GM21737 (cell line): ENCODE results near the gene LRSAM1.

Experiments used
- ATAC-seq: cut with Tn5 transposase; IDR thresholded peaks from one replicate; pipeline ENCODE4 v1.9.1; 2021; ENCODE audit warnings: mild to moderate bottlenecking, moderate library complexity; ENCODE audit not compliant: unreplicated experiment

LRSAM1 gene

GRCh38 chr9:127495884-127496555, 44.7 kb downstream of the LRSAM1 start:
- ATAC-seq = no peak

GRCh38 chr9:127496974-127497373, 45.7 kb downstream of the LRSAM1 start:
- ATAC-seq = no peak

GRCh38 chr9:127497656-127498290, 46.5 kb downstream of the LRSAM1 start:
- no peak for ATAC-seq

- no peak for ATAC-seq
These were observed 47.0 kb downstream of the LRSAM1 start for GRCh38 chr9:127498298-127498697.

GRCh38 chr9:127500399-127500798, 49.1 kb downstream of the LRSAM1 start:
- no peak for ATAC-seq

GRCh38 chr9:127500862-127501261, 49.6 kb downstream of the LRSAM1 start:
- no peak for ATAC-seq

GRCh38 chr9:127501821-127502343, 50.6 kb downstream of the LRSAM1 start:
- no peak for ATAC-seq

- no peak for ATAC-seq
These were observed 51.5 kb downstream of the LRSAM1 start for GRCh38 chr9:127502706-127503378.

GRCh38 chr9:127503379-127503921, 52.1 kb downstream of the LRSAM1 start:
- no peak for ATAC-seq

- ATAC-seq = no peak
These were observed 52.9 kb downstream of the LRSAM1 start for GRCh38 chr9:127503947-127504886.

- ATAC-seq = no peak
These were observed 53.6 kb downstream of the LRSAM1 start for GRCh38 chr9:127504887-127505251.

GRCh38 chr9:127505396-127506116, 54.2 kb downstream of the LRSAM1 start:
- no peak for ATAC-seq

GRCh38 chr9:127506117-127506813, 55.0 kb downstream of the LRSAM1 start:
- ATAC-seq = no peak

GRCh38 chr9:127506814-127507750, 55.8 kb downstream of the LRSAM1 start:
- no peak for ATAC-seq

GRCh38 chr9:127507751-127508648, 56.7 kb downstream of the LRSAM1 start:
- no peak for ATAC-seq

GRCh38 chr9:127508901-127509260, 57.6 kb downstream of the LRSAM1 start:
- ATAC-seq = no peak

GRCh38 chr9:127509261-127509954, 58.1 kb downstream of the LRSAM1 start:
- no peak for ATAC-seq
